Cardiac atrium fibroblast (primary cell): ENCODE measurements around the gene SYCE3. TPM values are rescaled to one million over a fixed set of nuclear protein-coding genes. Genes with fewer than 3 reads are reported as not detected.

Experiments
- total RNA-seq: library from RNA; depleted of rRNA; stranded (reverse); fragments of >200 nt; gene quantifications from 2 replicates; pipeline ENCODE4 v1.2.3, GENCODE V29; 2015

The SYCE3 gene, protein sequence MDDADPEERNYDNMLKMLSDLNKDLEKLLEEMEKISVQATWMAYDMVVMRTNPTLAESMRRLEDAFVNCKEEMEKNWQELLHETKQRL
- total RNA-seq = not detected in 2 replicates

GRCh38 chr22:50562523-50563412 lies at the start of gene SYCE3:
Gene SYCE3 (minus strand): TSS chr22:50562919. CDS start chr22:50556405, 6,514 bp downstream.

DNA sequence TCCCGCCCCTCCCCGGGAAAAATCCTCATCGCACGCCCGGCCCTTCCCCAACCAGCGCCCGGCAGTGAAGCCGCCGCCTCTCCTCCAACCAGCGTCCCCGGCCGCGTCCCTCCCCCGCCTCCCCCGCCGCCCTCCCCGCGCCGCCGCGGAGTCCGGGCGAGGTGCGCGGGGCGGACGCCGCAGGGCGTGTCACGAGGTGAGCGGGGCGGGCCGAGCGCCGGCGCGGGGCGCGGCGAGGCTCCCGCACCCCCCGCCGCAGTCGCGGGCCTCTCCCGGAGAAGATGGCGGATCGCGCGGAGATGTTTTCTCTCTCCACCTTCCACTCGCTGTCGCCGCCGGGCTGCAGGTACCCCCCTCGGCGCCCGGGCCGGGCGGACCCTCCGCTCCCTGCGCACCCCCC lies 37.8 kb upstream of the SYCE3 start, which contains the start of gene MAPK8IP2:
Gene MAPK8IP2, plus strand, starts transcription at position 256 of the 400 bp plus-strand sequence. Its CDS starts 26 bp downstream, at position 282.

GRCh38 chr22:50582493-50583293 lies 20.0 kb upstream of the SYCE3 start, which contains the start of gene CHKB:
Gene CHKB (minus strand): TSS chr22:50582849. CDS start chr22:50582781, 68 bp downstream.

DNA sequence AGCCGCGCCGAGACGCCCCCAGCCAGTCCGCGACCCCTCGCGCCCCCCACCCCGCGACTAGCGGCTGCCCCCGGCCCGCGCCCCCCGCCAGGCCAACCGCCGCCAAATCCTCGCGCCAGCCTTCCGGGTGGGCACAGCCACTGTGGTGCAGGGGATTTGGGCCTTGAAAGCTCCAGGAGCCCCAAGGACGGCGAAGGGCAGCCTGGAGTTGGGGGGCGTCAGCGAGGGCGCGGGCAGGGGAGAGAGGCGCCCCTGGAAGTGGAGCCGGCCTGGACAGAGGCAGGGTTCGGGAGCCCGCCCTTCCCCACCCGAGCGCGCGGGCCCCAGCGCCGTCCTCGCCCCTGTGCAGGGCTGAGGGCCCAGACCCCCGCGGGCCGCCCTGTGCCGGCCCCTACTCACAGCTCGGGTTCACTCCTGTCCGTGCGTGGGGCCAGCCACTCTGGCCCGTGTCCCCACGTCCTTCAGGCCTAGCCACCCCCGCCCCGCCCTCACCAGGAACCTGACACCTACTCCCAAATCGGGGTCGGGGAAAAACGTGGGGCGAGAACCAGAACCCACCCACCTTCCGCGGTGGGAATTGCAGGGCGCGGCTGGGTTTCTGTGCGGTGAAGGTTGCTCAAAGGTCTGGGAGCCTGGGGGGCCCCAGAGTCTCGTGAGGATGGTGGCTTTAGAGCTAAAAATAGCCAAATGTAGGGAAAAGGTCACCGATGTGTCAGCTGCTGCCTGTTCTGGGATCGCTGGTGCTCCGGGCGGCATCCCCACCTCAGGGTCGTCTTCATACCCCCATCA lies 15.5 kb upstream of the SYCE3 start, which contains the start of gene CPT1B:
Gene CPT1B, minus strand, starts transcription at position 441 of the 789 bp plus-strand sequence. CDS start 512 bp downstream, outside the sequence.

DNA sequence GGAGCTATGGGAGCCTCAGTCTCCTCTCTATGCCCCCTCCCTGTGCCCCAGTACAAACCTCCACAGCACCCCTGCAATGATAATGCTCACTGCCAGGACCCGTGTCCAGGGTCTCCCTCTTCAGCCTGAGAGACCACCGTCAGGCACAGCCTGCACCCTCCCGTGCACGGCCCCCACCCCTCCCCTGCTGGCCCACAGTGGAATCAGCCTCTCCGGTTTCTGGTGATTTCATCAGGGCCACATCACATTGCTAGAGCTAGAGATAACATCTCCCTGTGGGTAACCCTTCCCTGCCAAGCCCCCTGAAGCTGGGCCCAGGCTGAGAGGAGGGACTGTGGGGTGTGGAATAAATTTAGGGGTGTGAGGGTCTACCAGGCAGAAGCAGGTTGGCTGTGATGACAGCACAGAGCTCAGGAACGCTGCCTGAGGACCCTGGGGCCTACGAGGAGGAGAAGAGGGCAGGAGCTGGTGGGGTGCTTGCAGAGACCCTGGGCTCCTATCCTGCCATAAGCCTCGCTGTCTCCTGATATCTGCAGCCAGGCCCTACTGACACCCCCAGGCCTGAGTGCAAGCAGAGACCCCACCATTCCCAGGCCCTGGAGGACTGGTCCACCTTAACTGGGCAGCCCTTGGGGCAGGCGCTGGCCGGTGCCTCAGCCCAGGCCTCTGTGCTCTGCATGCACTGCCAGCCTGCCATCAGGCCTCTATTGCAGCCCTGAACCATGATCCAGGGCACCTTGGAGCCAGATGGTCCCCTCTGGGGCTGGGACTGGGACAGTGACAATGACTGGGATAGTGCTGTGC lies 17.0 kb downstream of the SYCE3 start, which contains the start of gene KLHDC7B:
Gene KLHDC7B, plus strand, starts transcription at position 378 of the 804 bp plus-strand sequence. Its CDS starts 345 bp downstream, at position 723.

GRCh38 chr22:50529897-50530579 lies 32.7 kb downstream of the SYCE3 start, which contains the start of gene TYMP:
Gene TYMP (minus strand): TSS chr22:50530012. CDS start chr22:50529709, 303 bp downstream.

GRCh38 chr22:50525104-50525857 lies 37.4 kb downstream of the SYCE3 start, which contains the start of gene SCO2:
Gene SCO2 (minus strand): TSS chr22:50525598. CDS start chr22:50524411, 1,187 bp downstream.

GRCh38 chr22:50507991-50508884 lies 54.5 kb downstream of the SYCE3 start, which contains the start of gene NCAPH2:
Gene NCAPH2 (plus strand): TSS chr22:50508224. CDS start chr22:50508338, 114 bp downstream.

GRCh38 chr22:50507421-50507990 lies 55.2 kb downstream of the SYCE3 start, which contains the start of gene LMF2:
Gene LMF2 (minus strand): TSS chr22:50507702. CDS start chr22:50507675, 27 bp downstream.

Other genes with a start within 250 kb of the SYCE3 start
- 0.81 and 4.5 TPM in 2 replicates for gene DENND6B, start 235.9 kb downstream of the SYCE3 start, total RNA-seq
- gene PPP6R2, start 219.6 kb downstream of the SYCE3 start, total RNA-seq = 47.3 and 51.6 TPM in 2 replicates
- gene SBF1, start 87.9 kb downstream of the SYCE3 start, total RNA-seq = 48.1 and 49.5 TPM in 2 replicates
- gene ADM2, start 81.4 kb downstream of the SYCE3 start, total RNA-seq = 10.2 and 10.8 TPM in 2 replicates
- not detected in 2 replicates for gene MIOX, start 76.1 kb downstream of the SYCE3 start, total RNA-seq
- gene LMF2, start 55.2 kb downstream of the SYCE3 start, total RNA-seq = 92.3 and 98.9 TPM in 2 replicates
- 20.0 and 24.9 TPM in 2 replicates for gene NCAPH2, start 54.7 kb downstream of the SYCE3 start, total RNA-seq
- gene SCO2, start 37.3 kb downstream of the SYCE3 start, total RNA-seq = 0.81 and 1.6 TPM in 2 replicates
- gene TYMP, start 32.9 kb downstream of the SYCE3 start, total RNA-seq = 48.4 and 51.1 TPM in 2 replicates
- not detected in 2 replicates for gene KLHDC7B, start 17.0 kb downstream of the SYCE3 start, total RNA-seq
- 1.8 TPM in 1 of 2 replicates, not detected in the other for gene CPT1B, start 15.5 kb upstream of the SYCE3 start, total RNA-seq
- 19.1 and 22.9 TPM in 2 replicates for gene CHKB, start 19.9 kb upstream of the SYCE3 start, total RNA-seq
- gene MAPK8IP2, start 37.9 kb upstream of the SYCE3 start, total RNA-seq = 1.3 and 2.0 TPM in 2 replicates
- 73.8 and 77.8 TPM in 2 replicates for gene ARSA, start 65.2 kb upstream of the SYCE3 start, total RNA-seq
- gene SHANK3, start 109.9 kb upstream of the SYCE3 start, total RNA-seq = 1.4 and 2.4 TPM in 2 replicates
- gene ACR, start 175.3 kb upstream of the SYCE3 start, total RNA-seq = not detected in 2 replicates
- 6.3 and 7.1 TPM in 2 replicates for gene RABL2B, start 220.7 kb upstream of the SYCE3 start, total RNA-seq